ENCODE measurements around the gene GLRX3. TPM values are rescaled to one million over a fixed set of nuclear protein-coding genes. Genes with fewer than 3 reads are reported as not detected.
"Not testable (repeated sequence)": the region's sequence is repeated elsewhere in the genome, so short reads cannot be mapped to it uniquely, and the experiment has no call there.

The GLRX3 gene
- total and polyA plus RNA-seq, 4 experiments from 2014 or later: 39.3 to 116 (median 59.8) TPM

GRCh38 chr10:130117535-130117934 is 18.7 kb upstream of the GLRX3 start:
- H3K4me3 ChIP-seq (ENCODE audit: low read length in 2 of 2); H3K9me3 ChIP-seq (ENCODE audit: control insufficient read depth in 1 of 2, low read length in 2 of 2); H3K4me3 Mint-ChIP-seq; H3K27me3 ChIP-seq (ENCODE audit: insufficient read depth, low read length); H3K4me1 Mint-ChIP-seq; H3K27ac Mint-ChIP-seq; H3K4me1 ChIP-seq (ENCODE audit: insufficient read depth, low read length); H3K27ac ChIP-seq (ENCODE audit: low read depth, low read length); POLR2A ChIA-PET (ENCODE audit: partially characterized antibody); DNase-seq; H3K27me3 Mint-ChIP-seq; H3K36me3 ChIP-seq (ENCODE audit: insufficient read depth, low read length); intact Hi-C loops (cut with micrococcal nuclease): not testable (repeated sequence)
- peaks cover 0 to 27% (median 11%) of the 10 kb centered on the region in 8 donors for H3K9me3 Mint-ChIP-seq
- CTCF ChIA-PET (ENCODE audit: partially characterized antibody): interaction anchor here (0.7 to 1.5 kb wide), 2 partner anchors 8 to 11 kb away, joined by 3 to 4 read pairs; no protein-coding TSS in a partner anchor
- peaks cover 1 to 10% of the 10 kb centered on the region in 2 donors for H3K36me3 Mint-ChIP-seq

GRCh38 chr10:130121486-130122079 is 14.6 kb upstream of the GLRX3 start:
- H3K27ac Mint-ChIP-seq: no peak overlapping the region
- no peaks in the 10 kb centered on the region for H3K9me3 ChIP-seq (ENCODE audit: control insufficient read depth in 1 of 2, low read length in 2 of 2)
- no peaks in the 10 kb centered on the region for H3K36me3 ChIP-seq (ENCODE audit: insufficient read depth, low read length)
- no peaks in the 10 kb centered on the region for H3K27me3 ChIP-seq (ENCODE audit: insufficient read depth, low read length)
- no peaks in the 10 kb centered on the region for H3K4me1 Mint-ChIP-seq
- peaks cover 1 to 5% of the 10 kb centered on the region in 2 donors for H3K27me3 Mint-ChIP-seq
- no peak overlapping the region for H3K4me3 ChIP-seq (ENCODE audit: low read length in 2 of 2)
- ChIA-PET CTCF (ENCODE audit: partially characterized antibody) (interaction anchor here (1.2 to 1.3 kb wide), 2 partner anchors 9 to 12 kb away, joined by 3 read pairs; no protein-coding TSS in a partner anchor), POLR2A (ENCODE audit: partially characterized antibody) (no interaction called here)
- H3K4me3 Mint-ChIP-seq: no peak overlapping the region
- no peaks in the 10 kb centered on the region for H3K4me1 ChIP-seq (ENCODE audit: insufficient read depth, low read length)
- H3K9me3 Mint-ChIP-seq: peaks cover 0 to 20% (median 8%) of the 10 kb centered on the region in 8 donors
- intact Hi-C loops (cut with micrococcal nuclease): no loop called here
- DNase-seq: no peak
- no peak overlapping the region for H3K27ac ChIP-seq (ENCODE audit: low read depth, low read length)
- H3K36me3 Mint-ChIP-seq: peaks cover 0 to 8% of the 10 kb centered on the region in 2 donors

- no peak overlapping the region for H3K4me3 ChIP-seq (ENCODE audit: low read length in 2 of 2)
- no peak overlapping the region for H3K27ac ChIP-seq (ENCODE audit: low read depth, low read length)
- H3K4me1 Mint-ChIP-seq: peaks cover 4 to 5% (median 5%) of the 10 kb centered on the region in 4 donors
- H3K4me1 ChIP-seq (ENCODE audit: insufficient read depth, low read length): peaks cover 5% of the 10 kb centered on the region
- peak; percentile 38 to 55 (median 53) for DNase-seq
- no peak overlapping the region for H3K4me3 Mint-ChIP-seq
- no peak overlapping the region for H3K27ac Mint-ChIP-seq
- CTCF ChIA-PET (ENCODE audit: partially characterized antibody): interaction anchor here (0.9 to 5.8 kb wide), 25 partner anchors 8 to 1916 kb away, joined by 3 to 56 read pairs (median 4); partner anchors contain the start of genes C10orf143 and GLRX3
- H3K27me3 ChIP-seq (ENCODE audit: insufficient read depth, low read length): peaks cover 12% of the 10 kb centered on the region
- no peaks in the 10 kb centered on the region for H3K9me3 Mint-ChIP-seq
- peaks cover 11 to 15% of the 10 kb centered on the region in 2 donors for H3K27me3 Mint-ChIP-seq
- no peaks in the 10 kb centered on the region for H3K9me3 ChIP-seq (ENCODE audit: control insufficient read depth in 1 of 2, low read length in 2 of 2)
- no peaks in the 10 kb centered on the region for H3K36me3 Mint-ChIP-seq
- H3K36me3 ChIP-seq (ENCODE audit: insufficient read depth, low read length): no peaks in the 10 kb centered on the region
- intact Hi-C loops (cut with micrococcal nuclease): loop anchor here (1.0 to 2.0 kb wide), 4 partner anchors 16 to 1915 kb away; no protein-coding TSS in a partner anchor
- POLR2A ChIA-PET (ENCODE audit: partially characterized antibody): interaction anchor here (1.0 to 2.0 kb wide), 3 partner anchors 16 to 661 kb away, joined by 3 to 9 read pairs (median 5); partner anchors contain the start of genes C10orf143 and MGMT
Measured at GRCh38 chr10:130127364-130128061, 8.7 kb upstream of the GLRX3 start.

GRCh38 chr10:130128062-130128781 is 8.0 kb upstream of the GLRX3 start:
- no peak for DNase-seq
- Mint-ChIP-seq H3K9me3 (no peaks in the 10 kb centered on the region), H3K27ac (no peak overlapping the region), H3K4me3 (no peak overlapping the region), H3K4me1 (peaks cover 4 to 5% (median 5%) of the 10 kb centered on the region in 4 donors), H3K27me3 (peaks cover 11 to 15% of the 10 kb centered on the region in 2 donors), H3K36me3 (no peaks in the 10 kb centered on the region)
- Histone ChIP-seq H3K4me3 (ENCODE audit: low read length in 2 of 2) (no peak overlapping the region), H3K9me3 (ENCODE audit: control insufficient read depth in 1 of 2, low read length in 2 of 2) (no peaks in the 10 kb centered on the region), H3K27ac (ENCODE audit: low read depth, low read length) (no peak overlapping the region), H3K27me3 (ENCODE audit: insufficient read depth, low read length) (peaks cover 12% of the 10 kb centered on the region), H3K4me1 (ENCODE audit: insufficient read depth, low read length) (peaks cover 5% of the 10 kb centered on the region), H3K36me3 (ENCODE audit: insufficient read depth, low read length) (no peaks in the 10 kb centered on the region)
- ChIA-PET CTCF (ENCODE audit: partially characterized antibody) (interaction anchor here (0.9 to 5.8 kb wide), 22 partner anchors 8 to 1916 kb away, joined by 3 to 56 read pairs (median 4); partner anchors contain the start of genes C10orf143 and GLRX3), POLR2A (ENCODE audit: partially characterized antibody) (interaction anchor here (1.0 to 2.0 kb wide), 3 partner anchors 17 to 661 kb away, joined by 3 to 9 read pairs (median 5); partner anchors contain the start of genes C10orf143 and MGMT)
- intact Hi-C loops (cut with micrococcal nuclease): loop anchor here (2.0 kb wide), 1 partner anchor 1915 kb away; no protein-coding TSS in a partner anchor

- H3K36me3 ChIP-seq (ENCODE audit: insufficient read depth, low read length): no peaks in the 10 kb centered on the region
- Mint-ChIP-seq H3K27me3 (peaks cover 11 to 15% of the 10 kb centered on the region in 2 donors), H3K4me3 (no peak overlapping the region), H3K27ac (no peak overlapping the region), H3K9me3 (no peaks in the 10 kb centered on the region), H3K36me3 (no peaks in the 10 kb centered on the region), H3K4me1 (peaks cover 4 to 5% (median 5%) of the 10 kb centered on the region in 4 donors)
- H3K4me3 ChIP-seq (ENCODE audit: low read length in 2 of 2): no peak overlapping the region
- no peaks in the 10 kb centered on the region for H3K9me3 ChIP-seq (ENCODE audit: control insufficient read depth in 1 of 2, low read length in 2 of 2)
- ChIA-PET CTCF (ENCODE audit: partially characterized antibody) (interaction anchor here (1.0 to 5.8 kb wide), 9 partner anchors 7 to 1865 kb away, joined by 3 to 56 read pairs (median 8); partner anchors contain the start of genes C10orf143 and GLRX3), POLR2A (ENCODE audit: partially characterized antibody) (no interaction called here)
- peaks cover 5% of the 10 kb centered on the region for H3K4me1 ChIP-seq (ENCODE audit: insufficient read depth, low read length)
- H3K27ac ChIP-seq (ENCODE audit: low read depth, low read length): no peak overlapping the region
- H3K27me3 ChIP-seq (ENCODE audit: insufficient read depth, low read length): peaks cover 12% of the 10 kb centered on the region
- no peak for DNase-seq
- intact Hi-C loops (cut with micrococcal nuclease): loop anchor here (2.0 kb wide), 1 partner anchor 1916 kb away; no protein-coding TSS in a partner anchor
Measured at GRCh38 chr10:130128922-130129321, 7.3 kb upstream of the GLRX3 start.

GRCh38 chr10:130135676-130136225 is 440 bp upstream of the GLRX3 start:
- DNase-seq: peak in 2 of 5 donors; percentile 2 to 8
- intact Hi-C loops (cut with micrococcal nuclease): loop anchor here (1.0 kb wide), 1 partner anchor 25 kb away; the partner anchor contains the start of gene C10orf143

More at GRCh38 chr10:130135676-130136225, 440 bp upstream of the GLRX3 start:
- Histone ChIP-seq H3K9me3 (ENCODE audit: control insufficient read depth in 1 of 2, low read length in 2 of 2) (no peaks in the 10 kb centered on the region), H3K4me1 (ENCODE audit: insufficient read depth, low read length) (peaks cover 45% of the 10 kb centered on the region), H3K27ac (ENCODE audit: low read depth, low read length) (peak overlapping the region; percentile 69), H3K4me3 (ENCODE audit: low read length in 2 of 2) (peak overlapping the region; percentile 57 to 60), H3K36me3 (ENCODE audit: insufficient read depth, low read length) (no peaks in the 10 kb centered on the region), H3K27me3 (ENCODE audit: insufficient read depth, low read length) (no peaks in the 10 kb centered on the region)
- ChIA-PET POLR2A (ENCODE audit: partially characterized antibody) (interaction anchor here (0.9 to 4.9 kb wide), 3 partner anchors 24 to 28 kb away, joined by 3 to 178 read pairs (median 6); partner anchors contain the start of gene C10orf143), CTCF (ENCODE audit: partially characterized antibody) (interaction anchor here (1.7 to 5.6 kb wide), 2 partner anchors 8 to 25 kb away, joined by 8 to 60 read pairs; partner anchors contain the start of gene C10orf143)
- Mint-ChIP-seq H3K4me1 (peaks cover 20 to 48% (median 30%) of the 10 kb centered on the region in 4 donors), H3K27ac (peak overlapping the region; percentile 48 to 90 (median 81)), H3K27me3 (peaks cover 4 to 8% of the 10 kb centered on the region in 2 donors), H3K4me3 (peak overlapping the region; percentile 75 to 95 (median 92)), H3K9me3 (no peaks in the 10 kb centered on the region), H3K36me3 (peaks cover 2 to 4% of the 10 kb centered on the region in 2 donors)
